ENCODE results near the gene PCDH8. TPM values are rescaled to one million over a fixed set of nuclear protein-coding genes. Genes with fewer than 3 reads are reported as not detected.

PCDH8 gene
- total RNA-seq, 1 experiment from 2014 or later, result 0.92 TPM

DNA sequence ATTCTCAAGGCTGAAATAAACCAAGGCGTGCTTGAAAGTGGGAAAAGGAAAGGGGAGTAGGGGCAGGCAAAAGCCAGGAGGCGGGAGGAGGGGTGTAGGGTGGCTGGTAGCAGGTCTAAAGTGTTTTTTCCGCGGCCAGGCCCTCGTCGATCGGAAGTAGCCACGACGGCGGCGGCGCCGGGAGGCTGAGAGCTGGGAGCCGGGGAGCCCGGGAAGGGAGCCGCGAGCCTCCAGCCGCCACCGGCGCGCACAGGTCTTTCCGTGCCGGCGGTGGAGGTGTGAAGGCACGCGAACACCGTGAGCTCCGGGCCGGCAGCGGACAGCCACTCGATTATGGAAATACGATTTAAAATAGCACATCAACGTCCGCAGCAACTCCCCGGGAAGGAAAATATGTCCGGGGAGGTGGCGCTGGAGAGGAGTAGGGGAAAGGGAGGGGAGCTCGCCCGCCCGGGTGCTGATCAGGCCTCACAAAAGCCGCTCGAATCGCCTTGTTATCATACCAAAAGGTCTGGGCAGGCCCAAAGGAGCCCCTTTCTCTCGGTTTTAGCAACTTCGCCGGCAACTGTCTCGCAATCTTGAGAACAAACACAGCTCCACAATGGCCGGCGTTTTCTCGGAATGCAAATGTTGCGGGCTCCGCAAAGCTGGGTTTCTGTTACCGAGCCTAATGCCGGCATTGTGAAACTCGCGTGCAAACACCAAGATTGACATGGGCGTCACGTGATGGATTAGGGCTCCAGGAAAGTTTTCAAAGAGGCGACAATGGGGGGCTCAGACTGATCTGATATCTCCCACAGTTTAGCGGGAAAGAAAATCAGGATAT lies 2.9 kb upstream of the PCDH8 start (continued):
- TF ChIP-seq, protein P1, sequence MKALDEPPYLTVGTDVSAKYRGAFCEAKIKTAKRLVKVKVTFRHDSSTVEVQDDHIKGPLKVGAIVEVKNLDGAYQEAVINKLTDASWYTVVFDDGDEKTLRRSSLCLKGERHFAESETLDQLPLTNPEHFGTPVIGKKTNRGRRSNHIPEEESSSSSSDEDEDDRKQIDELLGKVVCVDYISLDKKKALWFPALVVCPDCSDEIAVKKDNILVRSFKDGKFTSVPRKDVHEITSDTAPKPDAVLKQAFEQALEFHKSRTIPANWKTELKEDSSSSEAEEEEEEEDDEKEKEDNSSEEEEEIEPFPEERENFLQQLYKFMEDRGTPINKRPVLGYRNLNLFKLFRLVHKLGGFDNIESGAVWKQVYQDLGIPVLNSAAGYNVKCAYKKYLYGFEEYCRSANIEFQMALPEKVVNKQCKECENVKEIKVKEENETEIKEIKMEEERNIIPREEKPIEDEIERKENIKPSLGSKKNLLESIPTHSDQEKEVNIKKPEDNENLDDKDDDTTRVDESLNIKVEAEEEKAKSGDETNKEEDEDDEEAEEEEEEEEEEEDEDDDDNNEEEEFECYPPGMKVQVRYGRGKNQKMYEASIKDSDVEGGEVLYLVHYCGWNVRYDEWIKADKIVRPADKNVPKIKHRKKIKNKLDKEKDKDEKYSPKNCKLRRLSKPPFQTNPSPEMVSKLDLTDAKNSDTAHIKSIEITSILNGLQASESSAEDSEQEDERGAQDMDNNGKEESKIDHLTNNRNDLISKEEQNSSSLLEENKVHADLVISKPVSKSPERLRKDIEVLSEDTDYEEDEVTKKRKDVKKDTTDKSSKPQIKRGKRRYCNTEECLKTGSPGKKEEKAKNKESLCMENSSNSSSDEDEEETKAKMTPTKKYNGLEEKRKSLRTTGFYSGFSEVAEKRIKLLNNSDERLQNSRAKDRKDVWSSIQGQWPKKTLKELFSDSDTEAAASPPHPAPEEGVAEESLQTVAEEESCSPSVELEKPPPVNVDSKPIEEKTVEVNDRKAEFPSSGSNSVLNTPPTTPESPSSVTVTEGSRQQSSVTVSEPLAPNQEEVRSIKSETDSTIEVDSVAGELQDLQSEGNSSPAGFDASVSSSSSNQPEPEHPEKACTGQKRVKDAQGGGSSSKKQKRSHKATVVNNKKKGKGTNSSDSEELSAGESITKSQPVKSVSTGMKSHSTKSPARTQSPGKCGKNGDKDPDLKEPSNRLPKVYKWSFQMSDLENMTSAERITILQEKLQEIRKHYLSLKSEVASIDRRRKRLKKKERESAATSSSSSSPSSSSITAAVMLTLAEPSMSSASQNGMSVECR (CRISPR knock-in tag; IDR thresholded peaks at IDR 0.05; ENCODE audit: borderline replicate concordance), result 0 out of 2 replicates have a peak, but pooled peaks have one; percentile 36
- TF ChIP-seq, protein P2, sequence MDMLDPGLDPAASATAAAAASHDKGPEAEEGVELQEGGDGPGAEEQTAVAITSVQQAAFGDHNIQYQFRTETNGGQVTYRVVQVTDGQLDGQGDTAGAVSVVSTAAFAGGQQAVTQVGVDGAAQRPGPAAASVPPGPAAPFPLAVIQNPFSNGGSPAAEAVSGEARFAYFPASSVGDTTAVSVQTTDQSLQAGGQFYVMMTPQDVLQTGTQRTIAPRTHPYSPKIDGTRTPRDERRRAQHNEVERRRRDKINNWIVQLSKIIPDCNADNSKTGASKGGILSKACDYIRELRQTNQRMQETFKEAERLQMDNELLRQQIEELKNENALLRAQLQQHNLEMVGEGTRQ (CRISPR knock-in tag; IDR thresholded peaks at IDR 0.05), result peak; percentile 93
- peak; percentile 60 for TF ChIP-seq FOXK1 (CRISPR knock-in tag; IDR thresholded peaks at IDR 0.05)

DNA sequence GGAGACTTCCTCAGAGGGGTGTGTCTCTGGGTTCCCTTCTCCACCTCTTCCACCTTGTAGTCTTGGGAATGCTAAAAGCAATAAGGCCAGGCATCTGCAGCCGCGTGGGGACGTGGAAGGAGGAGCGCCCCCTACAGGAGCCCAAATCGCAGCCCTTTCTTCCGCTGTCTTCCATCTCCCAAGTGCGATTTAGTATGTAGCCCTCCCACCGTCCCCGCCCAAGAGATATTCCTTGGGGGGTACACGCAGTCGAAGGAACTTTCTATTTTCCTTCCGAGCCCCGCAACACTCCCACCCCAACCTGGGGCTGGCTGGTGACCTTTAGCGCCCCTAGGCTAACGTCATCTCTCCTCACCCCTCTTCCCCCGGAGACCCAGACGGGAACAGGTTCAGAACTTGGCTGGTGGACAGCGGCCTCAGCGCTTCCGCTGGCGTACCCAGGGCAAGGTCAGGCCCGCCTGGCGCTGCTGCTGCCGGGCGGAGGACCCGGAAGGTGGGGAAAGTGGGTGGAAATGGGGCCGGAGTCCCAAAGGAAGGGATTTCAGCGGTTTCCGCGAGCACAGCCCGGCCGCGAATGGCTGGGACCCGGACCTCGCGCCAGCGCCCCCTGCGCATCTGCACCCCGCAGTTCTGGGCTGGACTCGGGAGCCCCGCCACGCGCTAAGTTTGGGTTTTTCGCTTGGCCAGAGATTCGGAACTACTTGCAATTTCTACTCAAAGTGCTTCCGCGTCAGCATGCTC lies 2.1 kb upstream of the PCDH8 start:
- DNase-seq (ENCODE audit: low spot score) (peak; percentile 94), ATAC-seq (peak; percentile 53)
- H3K4me1 Mint-ChIP-seq, result peaks cover 39% of the 10 kb centered on the region
- POLR2A ChIA-PET, result interaction anchor here (0.6 to 2.4 kb wide), 4 partner anchors 12 to 198 kb away, joined by 3 to 8 read pairs (median 6); partner anchors contain the start of gene SUGT1
- CTCF ChIA-PET, result interaction anchor here (0.6 to 11.1 kb wide), 31 partner anchors 8 to 401 kb away, joined by 3 to 430 read pairs (median 5); partner anchors contain the start of genes OLFM4 and SUGT1
- H3K4me3 Mint-ChIP-seq, result peak overlapping the region; percentile 88
- peaks cover 59% of the 10 kb centered on the region for H3K27me3 Mint-ChIP-seq (ENCODE audit: low read depth)
- peak overlapping the region; percentile 98 for H3K27ac Mint-ChIP-seq
- no peaks in the 10 kb centered on the region for H3K9me3 Mint-ChIP-seq
- H3K36me3 Mint-ChIP-seq, result no peaks in the 10 kb centered on the region
- TF ChIP-seq EMX1 (CRISPR knock-in tag; IDR thresholded peaks at IDR 0.05) (no peak), GRHL2 (CRISPR knock-in tag; IDR thresholded peaks at IDR 0.05; ENCODE audit: insufficient replicate concordance, severe bottlenecking) (no peak), FOXJ3 (CRISPR knock-in tag; IDR thresholded peaks at IDR 0.05; ENCODE audit: borderline replicate concordance) (0 out of 2 replicates have a peak, but pooled peaks have one; percentile 31), MYBL2 (CRISPR knock-in tag; IDR thresholded peaks at IDR 0.05) (peak; percentile 90; the same call in 1 of the 2 replicates), CBFB (CRISPR knock-in tag; IDR thresholded peaks at IDR 0.05; ENCODE audit: low read depth) (0 out of 2 replicates have a peak, but pooled peaks have one; percentile 61), FOXP1 (CRISPR knock-in tag; IDR thresholded peaks at IDR 0.05; ENCODE audit: borderline replicate concordance) (peak; percentile 98), FOXK1 (CRISPR knock-in tag; IDR thresholded peaks at IDR 0.05) (peak; percentile 86), JUN (CRISPR knock-in tag; IDR thresholded peaks at IDR 0.05) (peak; percentile 87), NFE2L1 (CRISPR knock-in tag; IDR thresholded peaks at IDR 0.05) (peak; percentile 91), CREM (CRISPR knock-in tag; IDR thresholded peaks at IDR 0.05) (no peak; the same call in 1 of the 2 replicates), ZNF138 (CRISPR knock-in tag; conservative IDR thresholded peaks at IDR 0.05) (peak; percentile 79), NR1H2 (CRISPR knock-in tag; IDR thresholded peaks at IDR 0.05) (no peak), NFYB (CRISPR knock-in tag; conservative IDR thresholded peaks at IDR 0.05; ENCODE audit: low read depth) (no peak), ETV6 (CRISPR knock-in tag; IDR thresholded peaks at IDR 0.05) (peak; percentile 99), ZNF317 (CRISPR knock-in tag; IDR thresholded peaks at IDR 0.05; ENCODE audit: borderline replicate concordance, low read depth) (no peak)
- TF ChIP-seq, protein P3, sequence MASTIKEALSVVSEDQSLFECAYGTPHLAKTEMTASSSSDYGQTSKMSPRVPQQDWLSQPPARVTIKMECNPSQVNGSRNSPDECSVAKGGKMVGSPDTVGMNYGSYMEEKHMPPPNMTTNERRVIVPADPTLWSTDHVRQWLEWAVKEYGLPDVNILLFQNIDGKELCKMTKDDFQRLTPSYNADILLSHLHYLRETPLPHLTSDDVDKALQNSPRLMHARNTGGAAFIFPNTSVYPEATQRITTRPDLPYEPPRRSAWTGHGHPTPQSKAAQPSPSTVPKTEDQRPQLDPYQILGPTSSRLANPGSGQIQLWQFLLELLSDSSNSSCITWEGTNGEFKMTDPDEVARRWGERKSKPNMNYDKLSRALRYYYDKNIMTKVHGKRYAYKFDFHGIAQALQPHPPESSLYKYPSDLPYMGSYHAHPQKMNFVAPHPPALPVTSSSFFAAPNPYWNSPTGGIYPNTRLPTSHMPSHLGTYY (CRISPR knock-in tag; IDR thresholded peaks at IDR 0.05), result no peak
- TF ChIP-seq, protein P4, sequence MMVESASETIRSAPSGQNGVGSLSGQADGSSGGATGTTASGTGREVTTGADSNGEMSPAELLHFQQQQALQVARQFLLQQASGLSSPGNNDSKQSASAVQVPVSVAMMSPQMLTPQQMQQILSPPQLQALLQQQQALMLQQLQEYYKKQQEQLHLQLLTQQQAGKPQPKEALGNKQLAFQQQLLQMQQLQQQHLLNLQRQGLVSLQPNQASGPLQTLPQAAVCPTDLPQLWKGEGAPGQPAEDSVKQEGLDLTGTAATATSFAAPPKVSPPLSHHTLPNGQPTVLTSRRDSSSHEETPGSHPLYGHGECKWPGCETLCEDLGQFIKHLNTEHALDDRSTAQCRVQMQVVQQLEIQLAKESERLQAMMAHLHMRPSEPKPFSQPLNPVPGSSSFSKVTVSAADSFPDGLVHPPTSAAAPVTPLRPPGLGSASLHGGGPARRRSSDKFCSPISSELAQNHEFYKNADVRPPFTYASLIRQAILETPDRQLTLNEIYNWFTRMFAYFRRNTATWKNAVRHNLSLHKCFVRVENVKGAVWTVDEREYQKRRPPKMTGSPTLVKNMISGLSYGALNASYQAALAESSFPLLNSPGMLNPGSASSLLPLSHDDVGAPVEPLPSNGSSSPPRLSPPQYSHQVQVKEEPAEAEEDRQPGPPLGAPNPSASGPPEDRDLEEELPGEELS (CRISPR knock-in tag; IDR thresholded peaks at IDR 0.05), result peak; percentile 97
- TF ChIP-seq, protein P5, sequence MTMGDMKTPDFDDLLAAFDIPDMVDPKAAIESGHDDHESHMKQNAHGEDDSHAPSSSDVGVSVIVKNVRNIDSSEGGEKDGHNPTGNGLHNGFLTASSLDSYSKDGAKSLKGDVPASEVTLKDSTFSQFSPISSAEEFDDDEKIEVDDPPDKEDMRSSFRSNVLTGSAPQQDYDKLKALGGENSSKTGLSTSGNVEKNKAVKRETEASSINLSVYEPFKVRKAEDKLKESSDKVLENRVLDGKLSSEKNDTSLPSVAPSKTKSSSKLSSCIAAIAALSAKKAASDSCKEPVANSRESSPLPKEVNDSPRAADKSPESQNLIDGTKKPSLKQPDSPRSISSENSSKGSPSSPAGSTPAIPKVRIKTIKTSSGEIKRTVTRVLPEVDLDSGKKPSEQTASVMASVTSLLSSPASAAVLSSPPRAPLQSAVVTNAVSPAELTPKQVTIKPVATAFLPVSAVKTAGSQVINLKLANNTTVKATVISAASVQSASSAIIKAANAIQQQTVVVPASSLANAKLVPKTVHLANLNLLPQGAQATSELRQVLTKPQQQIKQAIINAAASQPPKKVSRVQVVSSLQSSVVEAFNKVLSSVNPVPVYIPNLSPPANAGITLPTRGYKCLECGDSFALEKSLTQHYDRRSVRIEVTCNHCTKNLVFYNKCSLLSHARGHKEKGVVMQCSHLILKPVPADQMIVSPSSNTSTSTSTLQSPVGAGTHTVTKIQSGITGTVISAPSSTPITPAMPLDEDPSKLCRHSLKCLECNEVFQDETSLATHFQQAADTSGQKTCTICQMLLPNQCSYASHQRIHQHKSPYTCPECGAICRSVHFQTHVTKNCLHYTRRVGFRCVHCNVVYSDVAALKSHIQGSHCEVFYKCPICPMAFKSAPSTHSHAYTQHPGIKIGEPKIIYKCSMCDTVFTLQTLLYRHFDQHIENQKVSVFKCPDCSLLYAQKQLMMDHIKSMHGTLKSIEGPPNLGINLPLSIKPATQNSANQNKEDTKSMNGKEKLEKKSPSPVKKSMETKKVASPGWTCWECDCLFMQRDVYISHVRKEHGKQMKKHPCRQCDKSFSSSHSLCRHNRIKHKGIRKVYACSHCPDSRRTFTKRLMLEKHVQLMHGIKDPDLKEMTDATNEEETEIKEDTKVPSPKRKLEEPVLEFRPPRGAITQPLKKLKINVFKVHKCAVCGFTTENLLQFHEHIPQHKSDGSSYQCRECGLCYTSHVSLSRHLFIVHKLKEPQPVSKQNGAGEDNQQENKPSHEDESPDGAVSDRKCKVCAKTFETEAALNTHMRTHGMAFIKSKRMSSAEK (CRISPR knock-in tag; IDR thresholded peaks at IDR 0.05; ENCODE audit: borderline replicate concordance), result no peak
